GM12874 (cell line): ENCODE results near the gene NRAP.

ENCODE experiments used
- TF ChIP-seq, protein P1 (sequence below): IDR thresholded peaks from 2 replicates; pipeline ENCODE4 v1.5.1; 2011; ENCODE audit warnings: low read depth, mild to moderate bottlenecking, control low read depth, low read length, moderate library complexity; ENCODE audit not compliant: insufficient read depth

NRAP gene

DNA sequence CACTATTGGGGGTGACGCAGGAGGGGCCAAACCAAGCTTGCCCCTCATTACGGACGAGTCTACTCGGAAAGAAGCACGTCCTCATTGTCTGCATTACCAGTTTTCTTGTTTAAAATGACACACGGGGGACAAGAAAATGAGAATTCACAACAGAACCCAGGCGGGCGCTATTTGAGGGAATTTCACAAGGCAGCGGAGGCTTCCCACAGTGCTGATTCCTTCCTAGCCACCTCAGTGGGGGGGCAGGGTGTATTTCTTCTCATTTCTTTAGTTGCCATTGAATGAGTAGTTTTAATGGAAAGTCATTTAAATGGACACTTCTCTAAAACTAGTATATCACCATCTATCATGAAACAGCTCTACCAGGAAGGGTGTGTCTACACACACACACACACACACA lies 42.9 kb downstream of the NRAP start:
- TF ChIP-seq, protein P1, sequence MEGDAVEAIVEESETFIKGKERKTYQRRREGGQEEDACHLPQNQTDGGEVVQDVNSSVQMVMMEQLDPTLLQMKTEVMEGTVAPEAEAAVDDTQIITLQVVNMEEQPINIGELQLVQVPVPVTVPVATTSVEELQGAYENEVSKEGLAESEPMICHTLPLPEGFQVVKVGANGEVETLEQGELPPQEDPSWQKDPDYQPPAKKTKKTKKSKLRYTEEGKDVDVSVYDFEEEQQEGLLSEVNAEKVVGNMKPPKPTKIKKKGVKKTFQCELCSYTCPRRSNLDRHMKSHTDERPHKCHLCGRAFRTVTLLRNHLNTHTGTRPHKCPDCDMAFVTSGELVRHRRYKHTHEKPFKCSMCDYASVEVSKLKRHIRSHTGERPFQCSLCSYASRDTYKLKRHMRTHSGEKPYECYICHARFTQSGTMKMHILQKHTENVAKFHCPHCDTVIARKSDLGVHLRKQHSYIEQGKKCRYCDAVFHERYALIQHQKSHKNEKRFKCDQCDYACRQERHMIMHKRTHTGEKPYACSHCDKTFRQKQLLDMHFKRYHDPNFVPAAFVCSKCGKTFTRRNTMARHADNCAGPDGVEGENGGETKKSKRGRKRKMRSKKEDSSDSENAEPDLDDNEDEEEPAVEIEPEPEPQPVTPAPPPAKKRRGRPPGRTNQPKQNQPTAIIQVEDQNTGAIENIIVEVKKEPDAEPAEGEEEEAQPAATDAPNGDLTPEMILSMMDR = no peak

DNA sequence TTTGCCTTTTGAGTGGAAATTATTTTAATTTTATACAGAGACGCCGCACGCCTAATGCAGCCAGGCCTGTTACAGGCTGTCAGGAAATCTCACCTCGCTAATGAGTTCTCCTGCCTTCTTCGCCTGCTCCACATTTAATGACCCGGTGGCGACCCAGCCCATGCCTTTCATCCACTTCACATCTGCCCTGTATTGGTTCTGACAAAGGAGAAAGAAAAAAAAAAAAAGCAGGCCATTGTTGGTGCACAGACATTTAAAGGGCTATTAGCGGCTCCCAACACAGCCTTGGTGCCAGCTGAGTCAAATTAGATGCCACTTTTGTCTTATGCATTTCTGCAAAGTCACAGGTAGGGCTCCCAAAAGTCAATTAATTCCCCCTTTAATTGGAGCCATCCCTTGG lies 43.3 kb downstream of the NRAP start:
- TF ChIP-seq, protein P1 = no peak

DNA sequence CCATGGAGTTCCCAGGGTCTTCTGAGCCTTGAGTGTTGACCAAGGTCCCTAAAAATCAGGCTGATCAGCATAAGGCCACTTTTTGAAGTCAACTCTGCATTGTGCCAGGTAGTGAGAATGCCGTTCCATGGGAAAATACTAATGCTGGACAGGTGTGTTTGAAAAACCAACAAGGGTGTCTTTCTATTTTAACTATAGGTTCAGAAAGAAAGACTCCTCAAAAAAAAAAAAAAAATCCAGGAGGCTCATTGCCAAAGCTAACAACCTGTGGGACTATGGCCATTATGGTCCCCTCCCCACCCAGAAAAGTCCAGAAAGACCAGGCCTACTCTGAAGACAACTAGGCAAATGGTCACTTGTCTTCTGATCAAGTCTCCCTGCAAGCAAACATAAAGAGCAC lies 44.4 kb downstream of the NRAP start:
- TF ChIP-seq, protein P1 = no peak

DNA sequence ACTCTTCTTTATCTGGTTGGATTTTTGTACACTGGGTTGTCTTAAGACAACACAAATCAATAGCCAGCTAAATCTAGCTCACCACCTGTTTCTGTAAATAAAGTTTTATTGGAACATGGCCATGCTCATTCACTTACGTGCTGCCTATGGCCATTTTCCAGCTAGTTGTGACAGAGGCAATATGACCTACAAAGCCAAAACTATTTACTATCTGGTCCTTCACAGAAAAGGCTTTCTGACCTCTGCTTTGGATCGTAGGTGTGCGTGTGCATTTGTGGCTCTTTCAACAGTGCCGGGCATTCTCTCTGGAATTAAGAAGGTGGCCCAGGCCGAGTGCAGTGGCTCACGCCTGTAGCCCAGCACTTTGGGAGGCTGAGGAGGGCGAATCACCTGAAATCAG lies 45.5 kb downstream of the NRAP start:
- TF ChIP-seq, protein P1 = no peak

DNA sequence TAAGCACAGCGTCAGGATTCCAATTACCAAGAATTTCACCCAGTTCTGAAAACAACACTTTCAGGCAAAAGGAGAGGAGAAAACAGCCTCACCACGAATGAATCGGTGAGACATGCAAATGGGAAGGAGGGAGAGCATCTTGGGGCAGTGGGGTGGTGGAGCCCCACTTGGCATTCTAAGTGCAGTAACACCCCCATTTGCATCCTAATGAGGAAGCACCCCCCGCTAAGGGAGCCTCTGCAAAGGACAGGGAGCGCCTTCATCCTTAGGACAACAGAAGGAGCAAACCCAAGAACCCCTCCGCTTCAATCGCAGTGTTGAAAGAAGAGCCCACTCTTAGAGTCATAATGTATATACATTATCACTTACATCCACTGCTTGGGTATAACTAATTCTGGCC lies 46.8 kb downstream of the NRAP start:
- TF ChIP-seq, protein P1 = no peak

DNA sequence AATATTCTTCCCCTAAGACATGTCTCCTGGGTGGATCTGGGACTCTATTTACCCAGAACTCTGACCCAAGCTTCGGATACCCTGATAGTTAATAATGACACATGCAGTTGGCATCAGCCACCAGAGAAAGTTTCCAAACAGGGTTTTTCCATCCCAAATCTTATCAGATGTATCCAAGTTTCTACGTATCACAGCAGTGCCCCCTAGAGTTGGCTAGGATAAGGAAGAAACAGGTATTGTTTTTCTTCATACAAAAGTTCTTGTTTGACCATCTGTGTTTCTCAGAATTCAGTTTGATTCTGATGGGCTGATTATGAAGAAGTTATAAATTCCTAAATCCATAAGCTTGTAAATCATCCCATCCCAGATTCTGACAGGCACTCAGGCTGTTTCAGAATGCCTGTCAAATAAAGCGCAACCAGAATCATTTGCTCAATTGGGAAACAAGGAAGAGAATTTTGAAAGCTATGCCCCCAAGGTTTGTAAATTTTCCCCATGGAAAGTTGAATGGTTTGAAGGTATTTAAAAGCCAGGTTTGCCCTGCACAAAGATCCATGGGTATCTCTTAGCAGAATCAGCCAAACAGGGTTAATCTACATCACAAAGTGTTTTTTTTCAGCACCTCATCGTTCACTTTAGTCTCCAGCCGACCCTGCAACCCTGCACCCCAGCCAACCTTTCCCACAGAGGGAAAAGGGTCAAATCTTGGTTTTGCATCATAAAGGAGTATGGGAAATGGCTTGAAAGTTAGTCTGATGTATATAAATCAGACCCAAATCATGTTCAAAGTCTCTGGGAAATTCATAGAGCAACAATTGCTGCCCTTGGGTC lies 47.4 kb downstream of the NRAP start:
- TF ChIP-seq, protein P1 = peak; percentile 31; the same call in 1 of the 2 replicates

DNA sequence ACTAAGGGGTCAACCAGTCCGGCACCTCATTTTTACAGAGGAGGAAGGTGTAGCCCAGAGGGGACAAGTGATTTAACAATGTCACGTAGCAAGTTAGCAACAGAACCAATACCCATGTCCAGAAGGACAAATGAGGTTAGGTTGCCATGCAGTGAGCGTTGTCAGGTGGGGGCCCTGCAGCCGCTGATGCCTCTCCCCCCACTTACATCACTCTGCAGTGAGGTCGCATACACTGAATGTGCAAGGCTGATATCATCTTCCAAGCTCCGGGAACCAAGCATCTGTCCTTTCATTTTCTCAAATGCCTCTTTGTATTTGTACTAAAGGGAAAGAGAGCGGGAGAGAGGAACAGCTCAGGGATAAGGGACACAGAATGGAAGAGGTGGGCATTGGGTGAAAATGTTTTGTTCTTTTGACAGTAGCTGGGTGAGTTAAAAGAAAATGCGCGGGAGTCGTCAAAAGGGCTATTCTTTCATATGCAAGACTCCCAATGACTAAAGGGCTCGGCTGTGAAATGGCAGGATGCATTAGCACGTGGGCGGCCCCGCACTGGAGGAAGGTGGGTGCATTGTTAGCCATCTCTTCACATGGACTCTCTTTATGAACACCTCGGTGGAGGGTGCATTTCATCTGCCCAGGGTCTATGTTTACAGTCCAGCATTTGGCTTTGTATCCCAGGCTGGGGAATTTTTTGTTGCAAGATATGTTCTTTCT lies 49.7 kb downstream of the NRAP start:
- TF ChIP-seq, protein P1 = no peak
